Lung (tissue), 12 donors: ENCODE measurements around the gene NMB. TPM values are rescaled to one million over a fixed set of nuclear protein-coding genes. Genes with fewer than 3 reads are reported as not detected.
A peak's percentile ranks its signal among the peaks of the same experiment; 100 is the strongest.

Source experiments
- ATAC-seq: fragments of 200-7000 bp; cut with Tn5 transposase; one replicate; pipeline ENCODE4 v1.9.1; 2020; ENCODE audit warnings: moderate number of reproducible peaks; ENCODE audit not compliant: insufficient read depth, low FRiP score
- DNase-seq, 3 donors: peaks; one replicate each; pipeline ENCODE4 v3.0.0-alpha.2; 2013 to 2017
- H3K27ac ChIP-seq, 2 donors: one replicate each; pipeline ENCODE4 v1.5.1; 2013; ENCODE audit warnings: mild to moderate bottlenecking in 2 of 2, moderate library complexity in 2 of 2, control low read depth in 1 of 2, inconsistent platforms in 1 of 2, low read depth in 1 of 2, low read length in 1 of 2
- H3K27me3 ChIP-seq, 3 donors: one replicate each; pipeline ENCODE4 v1.5.1; 2013; ENCODE audit warnings: low read length in 2 of 3; ENCODE audit not compliant: control insufficient read depth in 3 of 3, insufficient read depth in 3 of 3
- H3K36me3 ChIP-seq, 4 donors: one replicate each; pipeline ENCODE4 v1.5.1; 2013; ENCODE audit warnings: low read length in 4 of 4, mild to moderate bottlenecking in 1 of 4, moderate library complexity in 1 of 4; ENCODE audit not compliant: control insufficient read depth in 4 of 4, insufficient read depth in 4 of 4
- H3K4me1 ChIP-seq, 5 donors: one replicate each; pipeline ENCODE4 v1.5.1; 2013; ENCODE audit warnings: low read length in 5 of 5, mild to moderate bottlenecking in 2 of 5, moderate library complexity in 1 of 5; ENCODE audit not compliant: control insufficient read depth in 5 of 5, insufficient read depth in 5 of 5
- H3K4me3 ChIP-seq: one replicate; pipeline ENCODE4 v1.5.1; 2013; ENCODE audit warnings: mild to moderate bottlenecking, control low read depth, moderate library complexity
- H3K9ac ChIP-seq, 2 donors: one replicate each; pipeline ENCODE4 v1.5.1; 2013; ENCODE audit warnings: low read length in 2 of 2, control low read depth in 1 of 2; ENCODE audit not compliant: insufficient read depth in 1 of 2
- H3K9me3 ChIP-seq, 4 donors: one replicate each; pipeline ENCODE4 v1.5.1; 2013; ENCODE audit warnings: low read length in 3 of 4, mild to moderate bottlenecking in 1 of 4, moderate library complexity in 1 of 4; ENCODE audit not compliant: control insufficient read depth in 4 of 4, insufficient read depth in 3 of 4
- WGBS, 2 donors: extraction: QIAGEN DNeasy Blood & Tissue Kit; methylation state at CpG; one replicate each; pipeline ENCODE4 v1.1.7; 2013; 5-methylcytosine and 5-hydroxymethylcytosine counted together
- polyA plus RNA-seq, 2 donors: library from polyadenylated mRNA; stranded (reverse); fragments of 200-250 nt; gene quantifications; one replicate each; pipeline ENCODE4 v1.2.1, GENCODE V29; 2013
- total RNA-seq, 2 donors: library from RNA; depleted of rRNA in 1 of 2; stranded (reverse); fragments of >200 nt in 1 of 2; gene quantifications; one replicate each; pipeline ENCODE4 v1.2.1, GENCODE V29; 2014 to 2021
- TF ChIP-seq, protein P1 (sequence below): IDR thresholded peaks from 2 replicates; pipeline ENCODE4 v1.5.1; 2012; ENCODE audit warnings: mild to moderate bottlenecking; ENCODE audit errors: control extremely low read depth, extremely low read depth
- donor health status: control.
- donor health status: control.
- donor health status: Bipolar disorder and iron deficiency.
- donor health status: healthy.
- donor health status: DM: yes; HTN: yes; CAD: no.

NMB gene
- total and polyA plus RNA-seq, 4 donors: 2.6 to 9.3 (median 5.6) TPM

DNA sequence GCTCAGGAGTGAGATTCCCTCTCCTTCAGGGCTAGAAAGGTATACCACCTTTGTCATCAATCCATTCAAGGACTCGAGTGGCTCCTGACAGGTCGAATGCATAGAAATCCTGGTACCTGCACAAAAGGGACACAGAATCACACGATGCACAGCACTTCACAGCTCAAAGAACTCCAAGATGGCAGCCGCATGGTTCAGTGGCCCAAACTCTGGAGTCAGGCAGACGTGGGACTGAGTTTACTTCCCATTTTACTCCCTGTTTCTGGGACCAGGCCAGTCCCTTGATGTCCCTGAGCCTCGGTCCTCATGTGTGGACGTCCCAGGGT, 4.5 kb downstream of the NMB start:
- TF ChIP-seq, protein P1, sequence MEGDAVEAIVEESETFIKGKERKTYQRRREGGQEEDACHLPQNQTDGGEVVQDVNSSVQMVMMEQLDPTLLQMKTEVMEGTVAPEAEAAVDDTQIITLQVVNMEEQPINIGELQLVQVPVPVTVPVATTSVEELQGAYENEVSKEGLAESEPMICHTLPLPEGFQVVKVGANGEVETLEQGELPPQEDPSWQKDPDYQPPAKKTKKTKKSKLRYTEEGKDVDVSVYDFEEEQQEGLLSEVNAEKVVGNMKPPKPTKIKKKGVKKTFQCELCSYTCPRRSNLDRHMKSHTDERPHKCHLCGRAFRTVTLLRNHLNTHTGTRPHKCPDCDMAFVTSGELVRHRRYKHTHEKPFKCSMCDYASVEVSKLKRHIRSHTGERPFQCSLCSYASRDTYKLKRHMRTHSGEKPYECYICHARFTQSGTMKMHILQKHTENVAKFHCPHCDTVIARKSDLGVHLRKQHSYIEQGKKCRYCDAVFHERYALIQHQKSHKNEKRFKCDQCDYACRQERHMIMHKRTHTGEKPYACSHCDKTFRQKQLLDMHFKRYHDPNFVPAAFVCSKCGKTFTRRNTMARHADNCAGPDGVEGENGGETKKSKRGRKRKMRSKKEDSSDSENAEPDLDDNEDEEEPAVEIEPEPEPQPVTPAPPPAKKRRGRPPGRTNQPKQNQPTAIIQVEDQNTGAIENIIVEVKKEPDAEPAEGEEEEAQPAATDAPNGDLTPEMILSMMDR: no peak
- Histone ChIP-seq H3K27ac (peak overlapping the region; percentile 76 to 83), H3K4me3 (peak overlapping the region; percentile 83), H3K9ac (peak overlapping the region; percentile 96 to 97), H3K4me1 (peaks cover 1 to 20% (median 6%) of the 10 kb centered on the region in 5 donors), H3K9me3 (no peaks in the 10 kb centered on the region), H3K27me3 (no peaks in the 10 kb centered on the region), H3K36me3 (peaks cover 10 to 23% (median 15%) of the 10 kb centered on the region in 4 donors)
- ATAC-seq: no peak
- peak in 1 of 3 donors; percentile 27 for DNase-seq
- 14 to 15% methylated on average over 7 of the region's 7 CpGs for WGBS, 2 donors

DNA sequence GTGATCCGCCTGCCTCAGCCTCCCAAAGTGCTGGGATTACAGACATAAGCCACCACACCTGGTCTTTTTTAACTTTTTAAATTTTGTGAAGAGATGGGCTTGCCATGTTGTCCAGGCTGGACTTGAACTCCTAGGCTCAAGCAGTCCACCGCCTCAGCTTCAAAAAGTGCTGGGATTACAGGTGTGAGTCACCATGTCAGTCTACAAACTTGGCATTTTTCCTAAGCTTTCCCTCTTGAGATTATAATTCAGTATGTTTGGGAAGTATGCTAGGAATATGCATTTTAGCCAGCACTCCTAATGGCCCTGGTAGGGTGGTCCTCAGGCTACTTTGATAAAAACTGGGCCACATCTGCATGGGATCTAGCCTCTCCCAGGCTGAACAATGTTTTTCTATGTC, 8.3 kb downstream of the NMB start:
- peaks cover 0 to 15% (median 8%) of the 10 kb centered on the region in 5 donors for H3K4me1 ChIP-seq
- no peaks in the 10 kb centered on the region for H3K27me3 ChIP-seq
- no peak overlapping the region for H3K9ac ChIP-seq
- peaks cover 32 to 47% (median 41%) of the 10 kb centered on the region in 4 donors for H3K36me3 ChIP-seq
- no peak for ATAC-seq
- WGBS, 2 donors: 93 to 97% methylated on average over 2 of the region's 2 CpGs
- TF ChIP-seq, protein P1: no peak
- H3K4me3 ChIP-seq: no peak overlapping the region
- DNase-seq: no peak
- peak overlapping the region in 1 of 2 donors; percentile 1 for H3K27ac ChIP-seq
- no peaks in the 10 kb centered on the region for H3K9me3 ChIP-seq

DNA sequence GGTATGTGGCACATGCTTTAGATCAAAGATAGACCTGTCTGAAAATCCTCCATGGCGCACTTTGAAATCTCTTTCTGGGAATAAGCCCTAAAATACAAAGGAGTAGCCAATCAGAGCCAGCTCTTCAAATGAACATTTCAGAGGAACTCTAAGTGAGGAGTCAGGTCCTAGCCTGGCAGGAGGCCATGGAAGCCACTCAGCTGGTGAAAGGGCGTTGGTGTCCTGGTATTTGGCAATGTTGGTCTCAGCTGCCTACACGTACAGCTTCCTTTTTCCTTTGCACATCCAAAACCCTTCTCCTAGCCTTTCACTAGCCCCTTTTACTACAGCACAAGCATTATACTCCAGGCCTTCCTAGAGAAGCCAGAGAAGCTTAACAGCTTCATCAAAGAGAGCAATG, 9.5 kb downstream of the NMB start:
- WGBS, 2 donors: 34 to 56% methylated on average over 3 of the region's 3 CpGs
- DNase-seq: no peak

More for the DNA sequence above, 9.5 kb downstream of the NMB start:
- H3K4me3 ChIP-seq: no peak overlapping the region
- peak overlapping the region; percentile 7 for H3K27ac ChIP-seq
- no peak overlapping the region for H3K9ac ChIP-seq
- TF ChIP-seq, protein P1: no peak
- H3K36me3 ChIP-seq: peaks cover 36 to 49% (median 42%) of the 10 kb centered on the region in 4 donors
- ATAC-seq: no peak
- H3K4me1 ChIP-seq: peaks cover 0 to 13% (median 7%) of the 10 kb centered on the region in 5 donors
- no peaks in the 10 kb centered on the region for H3K27me3 ChIP-seq
- H3K9me3 ChIP-seq: no peaks in the 10 kb centered on the region
